G401 (cell line): Measurements from ENCODE around the gene LYSMD1. TPM values are rescaled to one million over a fixed set of nuclear protein-coding genes. Genes with fewer than 3 reads are reported as not detected.

Experiments used
- total RNA-seq: library from RNA; depleted of rRNA; stranded (reverse); fragments of >200 nt; shearing (Covaris generic); gene quantifications from 2 replicates; pipeline ENCODE4 v1.2.3, GENCODE V29; 2014; rRNA removed

The LYSMD1 gene
- total RNA-seq, 1 experiment from 2014 or later: 8.9 TPM

Other genes starting within 250 kb of the LYSMD1 start
- gene SETDB1, start 239.5 kb downstream of the LYSMD1 start, total RNA-seq: 28.2 and 33.5 TPM in 2 replicates
- 38.3 and 68.8 TPM in 2 replicates for gene CERS2, start 191.1 kb downstream of the LYSMD1 start, total RNA-seq
- 2.7 and 3.6 TPM in 2 replicates for gene ANXA9, start 183.6 kb downstream of the LYSMD1 start, total RNA-seq
- gene MINDY1, start 159.0 kb downstream of the LYSMD1 start, total RNA-seq: 8.1 and 12.7 TPM in 2 replicates
- gene PRUNE1, start 157.5 kb downstream of the LYSMD1 start, total RNA-seq: 9.4 and 12.0 TPM in 2 replicates
- not detected in 2 replicates for gene BNIPL, start 129.3 kb downstream of the LYSMD1 start, total RNA-seq
- 0.07 TPM in 1 of 2 replicates, not detected in the other for gene C1orf56, start 118.2 kb downstream of the LYSMD1 start, total RNA-seq
- 54.4 and 84.6 TPM in 2 replicates for gene CDC42SE1, start 106.3 kb downstream of the LYSMD1 start, total RNA-seq
- 8.1 and 11.0 TPM in 2 replicates for gene MLLT11, start 105.5 kb downstream of the LYSMD1 start, total RNA-seq
- 4.6 and 7.8 TPM in 2 replicates for gene GABPB2, start 95.1 kb downstream of the LYSMD1 start, total RNA-seq
- gene SEMA6C, start 19.3 kb downstream of the LYSMD1 start, total RNA-seq: 2.0 TPM in 2 replicates
- gene TNFAIP8L2, start 9.3 kb downstream of the LYSMD1 start, total RNA-seq: not detected in 2 replicates
- 44.3 and 57.7 TPM in 2 replicates for gene SCNM1, start 242 bp upstream of the LYSMD1 start, total RNA-seq
- gene TMOD4, start 10.1 kb upstream of the LYSMD1 start, total RNA-seq: not detected in 2 replicates
- 71.9 and 80.9 TPM in 2 replicates for gene VPS72, start 24.3 kb upstream of the LYSMD1 start, total RNA-seq
- gene PIP5K1A, start 32.6 kb upstream of the LYSMD1 start, total RNA-seq: 39.1 and 60.1 TPM in 2 replicates
- gene PSMD4, start 88.8 kb upstream of the LYSMD1 start, total RNA-seq: 242 and 285 TPM in 2 replicates
- 14.6 and 20.3 TPM in 2 replicates for gene ZNF687, start 116.4 kb upstream of the LYSMD1 start, total RNA-seq
- 19.1 and 40.6 TPM in 2 replicates for gene PI4KB, start 161.5 kb upstream of the LYSMD1 start, total RNA-seq
- gene RFX5, start 181.3 kb upstream of the LYSMD1 start, total RNA-seq: 102 and 125 TPM in 2 replicates
- gene SELENBP1, start 206.8 kb upstream of the LYSMD1 start, total RNA-seq: 0.27 TPM in 1 of 2 replicates, not detected in the other
- gene PSMB4, start 233.7 kb upstream of the LYSMD1 start, total RNA-seq: 518 and 580 TPM in 2 replicates